Bone marrow (tissue), 2 donors: ENCODE measurements around the gene SHISA7.
A peak's percentile ranks its signal among the peaks of the same experiment; 100 is the strongest.

ENCODE experiments used
- DNase-seq, 2 donors: peaks; one replicate each; lab custom pipeline; 2025; lab: John Stamatoyannopoulos, UW

Gene SHISA7

GRCh38 chr19:55387736-55388497 lies 55.2 kb downstream of the SHISA7 start:
- DNase-seq: no peak

GRCh38 chr19:55386493-55386971 lies 56.6 kb downstream of the SHISA7 start:
- no peak for DNase-seq

- peak; percentile 94 to 97 for DNase-seq
Measured at GRCh38 chr19:55385724-55386492, 57.2 kb downstream of the SHISA7 start, which contains the start of gene RPL28. TSS of gene RPL28 (plus strand) at chr19:55385932. CDS start at chr19:55386358, 426 bp downstream.

GRCh38 chr19:55384920-55385723 lies 58.0 kb downstream of the SHISA7 start:
- peak; percentile 93 to 97 for DNase-seq

- peak in 1 of 2 donors; percentile 31 for DNase-seq
Measured at GRCh38 chr19:55384131-55384919, 58.8 kb downstream of the SHISA7 start, which contains the start of gene TMEM238. TSS of gene TMEM238 (minus strand) at chr19:55384292. CDS start at chr19:55384259, 33 bp downstream.

- DNase-seq: no peak
Measured at GRCh38 chr19:55383279-55384130, 59.6 kb downstream of the SHISA7 start.

GRCh38 chr19:55382522-55383054 lies 60.5 kb downstream of the SHISA7 start:
- no peak for DNase-seq

- no peak for DNase-seq
Measured at GRCh38 chr19:55382013-55382412, 61.1 kb downstream of the SHISA7 start.

- no peak for DNase-seq
Measured at GRCh38 chr19:55379174-55379573, 63.9 kb downstream of the SHISA7 start.
